HL-60 (cell line): ENCODE measurements around the gene ROBO1.
"Not testable (repeated sequence)": the region's sequence is repeated elsewhere in the genome, so short reads cannot be mapped to it uniquely, and the experiment has no call there.

ENCODE experiments used
- DNase-seq, 2 experiments: peaks; one replicate each; pipeline ENCODE4 v3.0.0-alpha.2; 2010 to 2020; ENCODE audit warnings: low read depth in 1 of 2, low spot score in 1 of 2
- H3K27ac ChIP-seq: fragments of 250-450 bp; sonication (Bioruptor Pico); replicated peaks from 2 replicates; pipeline ENCODE4 v1.5.1; 2020; ENCODE audit warnings: mild to moderate bottlenecking, moderate library complexity
- H3K27me3 ChIP-seq: fragments of 250-450 bp; sonication (Bioruptor Pico); 2 replicates; pipeline ENCODE4 v1.5.1; 2021; ENCODE audit warnings: mild to moderate bottlenecking, moderate library complexity; ENCODE audit not compliant: insufficient read depth, poor library complexity, severe bottlenecking
- H3K4me3 ChIP-seq: replicated peaks from 2 replicates; pipeline ENCODE4 v1.5.1; 2011; ENCODE audit warnings: mild to moderate bottlenecking, control low read depth, low read length; ENCODE audit not compliant: insufficient read depth
- GABPA ChIP-seq: IDR thresholded peaks from 2 replicates; pipeline ENCODE4 v1.6.1; 2012; ENCODE audit warnings: low read depth
- POLR2AphosphoS5 ChIP-seq: IDR thresholded peaks from 2 replicates; pipeline ENCODE4 v1.6.1; 2012; ENCODE audit warnings: low read depth
- REST ChIP-seq: IDR thresholded peaks from 2 replicates; pipeline ENCODE4 v1.6.1; 2012; ENCODE audit warnings: low read depth; ENCODE audit not compliant: insufficient replicate concordance
- SPI1 ChIP-seq: IDR thresholded peaks from 2 replicates; pipeline ENCODE4 v1.6.1; 2012; ENCODE audit warnings: low read depth, mild to moderate bottlenecking, borderline replicate concordance
- TF ChIP-seq, protein P1 (sequence below): IDR thresholded peaks from one replicate; pipeline ENCODE4 v1.5.1; 2011; ENCODE audit warnings: low read length, control low read depth, inconsistent platforms; ENCODE audit not compliant: insufficient read depth

ROBO1 gene

DNA sequence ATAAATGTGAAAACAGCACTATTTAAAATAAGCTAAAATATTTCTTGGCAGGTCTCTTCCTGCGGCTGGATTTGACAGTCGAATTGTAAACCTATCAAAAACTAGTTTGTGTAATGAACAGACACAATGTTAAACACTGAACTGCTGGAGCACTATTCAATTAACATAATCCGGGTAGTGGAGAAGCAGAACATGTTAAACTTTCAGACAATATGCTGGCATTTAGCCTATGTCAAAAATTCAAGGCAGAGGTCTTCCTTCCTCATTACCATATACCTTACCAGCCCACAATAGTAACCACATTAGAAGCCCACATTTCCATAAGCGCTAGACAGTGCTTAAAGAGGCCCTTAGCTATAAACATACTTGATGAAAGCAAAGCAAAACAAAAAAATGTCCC, 1042.9 kb downstream of the ROBO1 start:
- TF ChIP-seq SPI1, result no peak
- TF ChIP-seq POLR2AphosphoS5, result no peak
- TF ChIP-seq, protein P1, sequence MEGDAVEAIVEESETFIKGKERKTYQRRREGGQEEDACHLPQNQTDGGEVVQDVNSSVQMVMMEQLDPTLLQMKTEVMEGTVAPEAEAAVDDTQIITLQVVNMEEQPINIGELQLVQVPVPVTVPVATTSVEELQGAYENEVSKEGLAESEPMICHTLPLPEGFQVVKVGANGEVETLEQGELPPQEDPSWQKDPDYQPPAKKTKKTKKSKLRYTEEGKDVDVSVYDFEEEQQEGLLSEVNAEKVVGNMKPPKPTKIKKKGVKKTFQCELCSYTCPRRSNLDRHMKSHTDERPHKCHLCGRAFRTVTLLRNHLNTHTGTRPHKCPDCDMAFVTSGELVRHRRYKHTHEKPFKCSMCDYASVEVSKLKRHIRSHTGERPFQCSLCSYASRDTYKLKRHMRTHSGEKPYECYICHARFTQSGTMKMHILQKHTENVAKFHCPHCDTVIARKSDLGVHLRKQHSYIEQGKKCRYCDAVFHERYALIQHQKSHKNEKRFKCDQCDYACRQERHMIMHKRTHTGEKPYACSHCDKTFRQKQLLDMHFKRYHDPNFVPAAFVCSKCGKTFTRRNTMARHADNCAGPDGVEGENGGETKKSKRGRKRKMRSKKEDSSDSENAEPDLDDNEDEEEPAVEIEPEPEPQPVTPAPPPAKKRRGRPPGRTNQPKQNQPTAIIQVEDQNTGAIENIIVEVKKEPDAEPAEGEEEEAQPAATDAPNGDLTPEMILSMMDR, result no peak
- no peak for TF ChIP-seq REST
- no peak for TF ChIP-seq GABPA
- no peak for DNase-seq
- no peak overlapping the region for H3K4me3 ChIP-seq
- no peak overlapping the region for H3K27ac ChIP-seq
- H3K27me3 ChIP-seq, result no peaks in the 10 kb centered on the region

DNA sequence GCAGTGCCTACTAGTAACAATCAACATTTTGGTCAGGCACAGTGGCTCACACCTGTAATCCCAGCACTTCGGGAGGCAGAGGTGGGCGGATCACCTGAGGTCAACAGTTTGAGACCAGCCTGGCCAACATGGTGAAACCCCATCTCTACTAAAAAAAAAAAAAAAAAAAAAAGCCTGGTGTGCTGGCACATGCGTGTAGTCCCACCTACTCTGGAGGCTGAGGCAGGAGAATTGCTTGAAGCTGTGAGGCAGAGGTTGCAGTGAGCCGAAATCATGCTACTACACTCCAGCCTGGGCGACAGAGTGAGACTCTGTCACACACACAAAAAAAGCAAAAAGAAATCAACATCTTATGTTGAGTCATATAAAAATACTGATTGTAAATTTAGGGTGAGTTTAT, 1043.4 kb downstream of the ROBO1 start:
- H3K27ac ChIP-seq, H3K4me3 ChIP-seq, DNase-seq, H3K27me3 ChIP-seq: not testable (repeated sequence)

DNA sequence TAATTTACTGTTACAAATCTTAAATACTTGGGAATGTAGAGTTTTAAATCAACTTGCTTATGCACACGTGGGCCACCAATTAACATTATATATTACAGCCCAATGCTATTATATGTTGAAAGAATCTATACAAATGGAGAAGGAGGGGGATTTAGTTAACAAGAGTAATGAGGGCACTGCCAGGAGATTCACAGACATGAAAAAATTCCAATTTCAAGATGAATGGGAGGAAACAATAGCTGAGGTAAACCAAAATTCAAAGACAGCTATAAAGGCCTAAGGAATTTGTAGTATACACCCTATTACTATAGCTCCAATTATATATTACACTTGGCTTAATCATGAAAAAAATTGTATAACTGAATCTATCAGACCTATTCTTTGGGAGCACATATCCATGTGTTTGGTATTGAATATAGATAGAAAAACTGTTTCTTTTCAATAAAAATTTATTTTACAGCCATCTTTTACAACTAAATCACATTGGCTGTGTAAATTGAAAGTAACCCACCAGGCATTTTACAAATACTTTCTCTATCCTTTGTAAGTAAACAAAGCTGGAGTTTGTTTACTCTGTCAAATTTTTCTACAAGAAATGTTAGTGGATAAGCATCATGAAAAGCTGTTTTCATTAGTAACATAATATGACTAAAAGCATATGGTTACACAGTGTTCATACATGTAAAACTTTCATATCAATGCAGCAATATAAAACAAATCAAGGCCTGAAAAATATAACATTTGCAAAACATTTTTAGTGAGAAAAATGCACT, 1045.8 kb downstream of the ROBO1 start:
- no peak for DNase-seq
- TF ChIP-seq REST, result no peak
- TF ChIP-seq SPI1, result no peak
- TF ChIP-seq GABPA, result no peak
- no peak for TF ChIP-seq POLR2AphosphoS5
- TF ChIP-seq, protein P1, result no peak

DNA sequence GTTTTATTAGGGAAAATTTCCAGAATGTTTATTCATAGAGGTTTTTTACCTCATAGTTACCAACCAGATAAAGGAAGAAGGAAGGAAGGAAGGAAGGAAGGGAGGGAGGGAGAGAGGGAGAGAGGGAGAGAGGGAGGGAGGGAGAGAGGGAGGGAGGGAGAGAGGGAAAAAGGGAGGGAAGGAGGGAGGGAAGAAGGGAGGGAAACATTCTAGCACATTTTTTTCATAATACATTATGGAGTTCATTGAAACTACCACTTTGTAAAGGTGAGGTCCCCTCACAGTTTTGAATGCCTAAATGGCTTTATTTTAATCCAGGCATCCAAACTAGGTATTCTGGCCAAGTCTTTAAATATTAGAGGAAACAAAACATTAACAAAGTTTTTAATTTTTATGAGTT, 1049.1 kb downstream of the ROBO1 start:
- no peak for DNase-seq
- Histone ChIP-seq H3K27ac (no peak overlapping the region), H3K27me3 (no peaks in the 10 kb centered on the region), H3K4me3 (no peak overlapping the region)
- TF ChIP-seq, protein P1, result no peak
- no peak for TF ChIP-seq POLR2AphosphoS5
- TF ChIP-seq GABPA, result no peak
- TF ChIP-seq REST, result no peak
- no peak for TF ChIP-seq SPI1

More for the DNA sequence above, 1045.8 kb downstream of the ROBO1 start:
- Histone ChIP-seq H3K27ac (no peak overlapping the region), H3K4me3 (no peak overlapping the region), H3K27me3 (no peaks in the 10 kb centered on the region)
